ENCODE data around the gene WWOX. TPM values are rescaled to one million over a fixed set of nuclear protein-coding genes. Genes with fewer than 3 reads are reported as not detected.

The WWOX gene
- total and polyA plus RNA-seq, 2 of the 4 experiments (the other 2 are of a cell fraction), result 2.7 to 5.4 TPM

DNA sequence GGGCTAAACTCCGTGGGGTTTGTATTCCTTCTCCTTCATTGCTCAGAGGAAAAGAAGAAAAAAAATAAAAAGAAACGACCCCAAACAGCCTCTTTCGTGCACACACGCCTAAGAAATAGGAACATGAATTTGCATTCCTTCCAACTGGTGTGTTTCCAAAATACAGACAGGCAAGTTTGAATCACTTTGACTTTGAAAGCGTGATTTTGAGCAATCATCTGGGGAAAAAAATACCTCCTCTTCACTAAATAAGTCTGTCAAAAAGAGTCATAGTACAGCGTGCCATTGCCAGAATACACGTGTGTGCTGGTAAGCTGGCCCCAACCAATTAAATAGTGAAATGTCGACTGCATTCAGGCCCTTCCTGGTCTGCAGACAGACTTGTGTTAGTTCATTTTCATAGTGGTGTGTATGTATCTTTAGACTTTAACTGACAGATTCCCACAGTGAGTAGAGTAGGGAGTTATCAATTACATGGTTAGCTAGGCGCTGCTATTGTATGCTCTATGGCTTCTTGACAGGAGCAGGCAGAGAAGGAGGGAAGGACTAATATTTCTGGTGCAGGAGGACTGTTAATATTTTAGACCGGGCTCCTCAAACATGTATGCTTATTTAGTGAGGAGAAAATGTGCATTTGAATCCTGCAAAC lies 882.8 kb downstream of the WWOX start:
- DNase-seq, result no peak
- Histone ChIP-seq H2BK20ac (ENCODE audit: low read depth, low read length) (no peak overlapping the region), H3K4me1 (ENCODE audit: control insufficient read depth, insufficient read depth, low read length) (no peaks in the 10 kb centered on the region), H2AFZ (replicated peaks; ENCODE audit: low read length, poor library complexity) (no peak overlapping the region), H3K4me2 (ENCODE audit: low read depth, low read length) (no peak overlapping the region), H2BK120ac (ENCODE audit: low read depth, low read length) (no peak overlapping the region), H3K9me3 (ENCODE audit: control insufficient read depth, insufficient read depth, low read length) (peaks cover 30% of the 10 kb centered on the region), H4K91ac (ENCODE audit: insufficient read depth, low read depth, low read length) (no peak overlapping the region), H3K4me3 (ENCODE audit: insufficient read depth, low read depth, low read length) (no peak overlapping the region), H3K14ac (replicated peaks; ENCODE audit: low read depth, low read length) (no peak overlapping the region), H3K79me1 (ENCODE audit: low read depth in 1 of 2, low read length in 2 of 2) (no peaks in the 10 kb centered on the region), H3K56ac (ENCODE audit: extremely low read depth, insufficient read depth, low read length) (no peak overlapping the region), H2BK15ac (ENCODE audit: low read depth, low read length) (no peak overlapping the region), H3K9me1 (ENCODE audit: insufficient read depth, low read length) (no peaks in the 10 kb centered on the region), H4K20me1 (ENCODE audit: insufficient read depth, low read length) (no peaks in the 10 kb centered on the region), H4K8ac (ENCODE audit: low read depth in 2 of 2, low read length in 2 of 2) (no peak overlapping the region), H3K36me3 (ENCODE audit: control insufficient read depth, insufficient read depth, low read length) (no peaks in the 10 kb centered on the region), H2AK5ac (ENCODE audit: low read depth, low read length) (no peak overlapping the region), H3K23ac (ENCODE audit: low read depth, low read length) (no peak overlapping the region), H3K4ac (ENCODE audit: low read depth, low read length) (no peak overlapping the region), H2AK9ac (replicated peaks; ENCODE audit: low read depth, low read length, poor library complexity) (no peak overlapping the region), H3K27ac (ENCODE audit: insufficient read depth, low read length) (no peak overlapping the region), H3K27me3 (ENCODE audit: control insufficient read depth, insufficient read depth, low read length) (no peaks in the 10 kb centered on the region), H4K5ac (ENCODE audit: low read depth, low read length) (no peak overlapping the region), H2BK5ac (ENCODE audit: low read depth, low read length, poor library complexity, severe bottlenecking) (no peak overlapping the region), H3K9ac (ENCODE audit: low read depth, low read length) (no peak overlapping the region), H3K18ac (ENCODE audit: low read depth, low read length) (no peak overlapping the region)
- dilution Hi-C loops (cut with HindIII; ENCODE audit: low sequenced_read_pairs, unreplicated experiment) (no loop called here), in situ Hi-C loops (cut with MboI; ENCODE audit: low sequenced_read_pairs) (no loop called here), intact Hi-C loops (cut with micrococcal nuclease) (no loop called here)
- no peak for ATAC-seq (ENCODE audit: low read depth)
- ChIA-PET CTCF (no interaction called here), POLR2A (ENCODE audit: unreplicated experiment) (no interaction called here)
- BruUV-seq (replicated peaks), result no TSS peak
- 20% methylated on average over 1 of the region's 10 CpGs; no CpG with 5 or more reads in 1 of the 2 experiments for WGBS, 2 experiments (ENCODE audit: extremely low coverage in 2 of 2, insufficient read length in 1 of 2)
- TF ChIP-seq POLR2A (IDR thresholded peaks at IDR 0.05; ENCODE audit: low read depth, low read length), result no peak
- no peak for TF ChIP-seq ELK1 (IDR thresholded peaks at IDR 0.05; ENCODE audit: borderline replicate concordance, low read depth, low read length)
- TF ChIP-seq USF2 (IDR thresholded peaks at IDR 0.05; ENCODE audit: low read depth, low read length), result no peak
- TF ChIP-seq NFE2L2 (IDR thresholded peaks at IDR 0.05; ENCODE audit: low read depth, low read length), result no peak
- no peak for TF ChIP-seq FOS (IDR thresholded peaks at IDR 0.05; ENCODE audit: low read depth, low read length)
- TF ChIP-seq MAFK (IDR thresholded peaks at IDR 0.05; ENCODE audit: low read depth, low read length), result no peak
- TF ChIP-seq MAZ (IDR thresholded peaks at IDR 0.05; ENCODE audit: borderline replicate concordance, low read depth, low read length), result no peak
- TF ChIP-seq RCOR1 (IDR thresholded peaks at IDR 0.05; ENCODE audit: insufficient replicate concordance, low read length), result no peak
- no peak for TF ChIP-seq BHLHE40 (IDR thresholded peaks at IDR 0.05; ENCODE audit: low read depth, low read length)
- TF ChIP-seq SMC3 (IDR thresholded peaks at IDR 0.05; ENCODE audit: low read depth, low read length), result no peak
- TF ChIP-seq CTCF (conservative IDR thresholded peaks at IDR 0.05; ENCODE audit: low read depth, low read length), result no peak
